AG04450 (cell line): Measurements from ENCODE around the gene SCGB3A1. TPM values are rescaled to one million over a fixed set of nuclear protein-coding genes. Genes with fewer than 3 reads are reported as not detected.

Experiments used
- CTCF ChIA-PET: fragments of 300-600, 350-600 bp; formaldehyde crosslinking; extraction: SDS; loops from one replicate; lab custom pipeline; 2022; ENCODE audit warnings: antibody characterized with exemption, inconsistent platforms; lab: Charles Lee
- POLR2A ChIA-PET: fragments of 350-600 bp; formaldehyde crosslinking; extraction: SDS; loops from one replicate; lab custom pipeline; 2021; ENCODE audit warnings: antibody characterized with exemption, inconsistent platforms; lab: Yijun Ruan, JAX
- DNase-seq: peaks from one replicate; pipeline ENCODE4 v3.0.0-alpha.2; 2011; ENCODE audit warnings: low read depth, low spot score
- H3K27ac ChIP-seq: one replicate; pipeline ENCODE4 v1.5.1; 2012; ENCODE audit warnings: low read depth, low read length, control low read depth
- H3K27me3 ChIP-seq: one replicate; pipeline ENCODE4 v1.6.0; 2012; ENCODE audit warnings: low read length; ENCODE audit not compliant: control insufficient read depth, insufficient read depth
- H3K4me3 ChIP-seq: 2 replicates; pipeline ENCODE4 v1.5.1; 2011; ENCODE audit warnings: mild to moderate bottlenecking, low read depth, low read length, control low read depth
- H3K9me3 ChIP-seq: 2 replicates; pipeline ENCODE4 v1.5.1; 2012; ENCODE audit warnings: low read length; ENCODE audit not compliant: control insufficient read depth, insufficient read depth
- polyA plus RNA-seq: library from polyadenylated mRNA; depleted of rRNA; stranded (reverse); fragments of >200 nt; gene quantifications from 2 replicates; pipeline ENCODE4 v1.2.3, GENCODE V29; 2011
- TF ChIP-seq, protein P1 (sequence below): IDR thresholded peaks from 2 replicates; pipeline ENCODE4 v1.5.1; 2011; ENCODE audit warnings: low read depth, low read length, control low read depth, inconsistent platforms

Gene SCGB3A1
- polyA plus RNA-seq, 1 experiment: not detected

- Histone ChIP-seq H3K27ac (no peak overlapping the region), H3K9me3 (peaks cover 12% of the 10 kb centered on the region; the same call in 1 of the 2 replicates), H3K27me3 (no peaks in the 10 kb centered on the region), H3K4me3 (no peak overlapping the region)
- POLR2A ChIA-PET: no interaction called here
- TF ChIP-seq, protein P1, sequence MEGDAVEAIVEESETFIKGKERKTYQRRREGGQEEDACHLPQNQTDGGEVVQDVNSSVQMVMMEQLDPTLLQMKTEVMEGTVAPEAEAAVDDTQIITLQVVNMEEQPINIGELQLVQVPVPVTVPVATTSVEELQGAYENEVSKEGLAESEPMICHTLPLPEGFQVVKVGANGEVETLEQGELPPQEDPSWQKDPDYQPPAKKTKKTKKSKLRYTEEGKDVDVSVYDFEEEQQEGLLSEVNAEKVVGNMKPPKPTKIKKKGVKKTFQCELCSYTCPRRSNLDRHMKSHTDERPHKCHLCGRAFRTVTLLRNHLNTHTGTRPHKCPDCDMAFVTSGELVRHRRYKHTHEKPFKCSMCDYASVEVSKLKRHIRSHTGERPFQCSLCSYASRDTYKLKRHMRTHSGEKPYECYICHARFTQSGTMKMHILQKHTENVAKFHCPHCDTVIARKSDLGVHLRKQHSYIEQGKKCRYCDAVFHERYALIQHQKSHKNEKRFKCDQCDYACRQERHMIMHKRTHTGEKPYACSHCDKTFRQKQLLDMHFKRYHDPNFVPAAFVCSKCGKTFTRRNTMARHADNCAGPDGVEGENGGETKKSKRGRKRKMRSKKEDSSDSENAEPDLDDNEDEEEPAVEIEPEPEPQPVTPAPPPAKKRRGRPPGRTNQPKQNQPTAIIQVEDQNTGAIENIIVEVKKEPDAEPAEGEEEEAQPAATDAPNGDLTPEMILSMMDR: no peak
- CTCF ChIA-PET: no interaction called here
- no peak for DNase-seq
Measured at GRCh38 chr5:180621311-180621710, 30.0 kb upstream of the SCGB3A1 start.

DNA sequence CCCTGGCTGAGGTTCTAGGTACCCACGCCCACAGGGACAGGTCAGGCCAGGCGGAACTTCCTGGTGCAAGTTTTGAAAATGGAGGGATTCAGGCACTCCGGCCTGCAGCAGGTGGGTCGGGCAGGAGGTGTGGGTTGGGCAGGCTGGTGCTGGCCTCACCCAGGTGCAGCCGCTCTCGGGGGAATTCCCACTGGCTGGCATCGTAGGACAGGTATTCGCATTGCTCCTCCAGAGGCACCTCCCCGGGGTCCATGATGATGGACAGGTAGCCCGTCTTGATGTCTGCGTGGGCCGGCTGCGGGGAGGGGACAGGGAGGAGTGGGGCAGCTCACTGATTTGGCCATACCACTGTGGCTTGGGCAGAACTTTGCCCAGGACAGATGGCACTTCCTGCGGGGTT lies 28.7 kb upstream of the SCGB3A1 start:
- CTCF ChIA-PET: no interaction called here
- POLR2A ChIA-PET: no interaction called here
- TF ChIP-seq, protein P1: no peak
- Histone ChIP-seq H3K27me3 (no peaks in the 10 kb centered on the region), H3K4me3 (no peak overlapping the region), H3K27ac (no peak overlapping the region), H3K9me3 (peaks cover 12% of the 10 kb centered on the region; the same call in 1 of the 2 replicates)
- DNase-seq: no peak

GRCh38 chr5:180619563-180619915 lies 28.2 kb upstream of the SCGB3A1 start:
- Histone ChIP-seq H3K9me3 (peaks cover 12% of the 10 kb centered on the region; the same call in 1 of the 2 replicates), H3K27ac (no peak overlapping the region), H3K27me3 (no peaks in the 10 kb centered on the region), H3K4me3 (no peak overlapping the region)
- TF ChIP-seq, protein P1: no peak
- ChIA-PET CTCF (interaction anchor here (0.7 to 1.5 kb wide), 5 partner anchors 12 to 326 kb away, joined by 3 to 13 read pairs (median 4); no protein-coding TSS in a partner anchor), POLR2A (no interaction called here)
- DNase-seq: no peak

DNA sequence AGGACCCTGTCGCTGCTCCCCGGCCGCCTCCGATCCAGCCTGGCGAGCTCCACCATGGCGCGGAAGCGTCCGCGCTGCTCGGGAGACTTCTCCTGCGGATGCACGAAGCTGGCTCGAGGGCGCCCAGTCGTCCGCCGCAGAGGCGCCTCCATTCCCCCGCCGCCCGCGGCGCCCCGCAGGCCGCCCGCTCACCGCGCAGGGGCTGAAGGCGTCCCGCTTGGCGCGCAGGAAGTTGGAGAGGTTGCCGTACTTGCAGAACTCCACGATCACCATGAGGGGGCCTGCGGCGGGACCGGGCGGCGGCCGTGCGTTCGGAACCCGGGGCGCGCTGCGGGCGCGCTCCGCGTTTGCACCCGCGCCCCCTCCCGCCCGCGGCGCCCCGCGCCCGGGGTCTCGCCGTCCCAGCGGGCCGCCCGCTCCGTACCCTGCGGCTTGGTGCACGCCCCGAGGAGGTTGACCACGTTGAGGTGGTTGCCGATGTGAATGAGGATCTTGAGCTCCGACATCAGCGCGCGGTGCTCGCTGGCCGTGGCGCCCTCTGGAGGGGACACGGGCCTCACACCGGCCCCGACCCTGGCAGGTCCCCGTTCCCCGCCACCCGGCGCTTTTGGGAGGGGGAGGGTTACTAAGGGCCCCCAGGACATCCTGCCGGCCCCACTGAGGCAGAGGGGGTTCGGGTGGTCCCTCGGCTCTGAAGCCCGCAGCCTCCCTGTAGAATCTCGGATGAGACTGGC lies 27.7 kb upstream of the SCGB3A1 start:
- TF ChIP-seq, protein P1: peak; percentile 34
- POLR2A ChIA-PET: no interaction called here
- Histone ChIP-seq H3K27me3 (no peaks in the 10 kb centered on the region), H3K4me3 (peak overlapping the region; percentile 46), H3K27ac (no peak overlapping the region), H3K9me3 (peaks cover 12% of the 10 kb centered on the region; the same call in 1 of the 2 replicates)
- CTCF ChIA-PET: interaction anchor here (0.7 to 1.5 kb wide), 6 partner anchors 12 to 325 kb away, joined by 3 to 13 read pairs (median 4); no protein-coding TSS in a partner anchor
- no peak for DNase-seq

GRCh38 chr5:180618487-180618828 lies 27.2 kb upstream of the SCGB3A1 start:
- Histone ChIP-seq H3K27me3 (no peaks in the 10 kb centered on the region), H3K4me3 (peak overlapping the region; percentile 46), H3K27ac (no peak overlapping the region), H3K9me3 (peaks cover 12% of the 10 kb centered on the region; the same call in 1 of the 2 replicates)
- ChIA-PET CTCF (interaction anchor here (0.7 to 1.5 kb wide), 4 partner anchors 11 to 162 kb away, joined by 3 to 13 read pairs (median 4); no protein-coding TSS in a partner anchor), POLR2A (no interaction called here)
- no peak for DNase-seq
- TF ChIP-seq, protein P1: no peak
